Measurements from ENCODE around the gene ADAMTS2.

The ADAMTS2 gene

GRCh38 chr5:179134511-179134910 lies 210.8 kb downstream of the ADAMTS2 start:
- DNase-seq (no peak), ATAC-seq (ENCODE audit: insufficient read depth, low read depth) (no peak)
- no peaks in the 10 kb centered on the region for H3K27me3 ChIP-seq (ENCODE audit: insufficient read depth, low read length, poor library complexity)
- H4K20me1 ChIP-seq (ENCODE audit: insufficient read depth, low read length): no peaks in the 10 kb centered on the region
- H3K4me1 ChIP-seq (ENCODE audit: insufficient read depth, low read length): no peaks in the 10 kb centered on the region
- no peaks in the 10 kb centered on the region for H3K9me3 ChIP-seq (ENCODE audit: insufficient read depth, low read length, severe bottlenecking)
- H3K4me2 ChIP-seq (ENCODE audit: insufficient read depth, low read length): no peak overlapping the region
- no peak overlapping the region for H2AFZ ChIP-seq (ENCODE audit: low read depth, low read length)
- H3K4me3 ChIP-seq (ENCODE audit: low read depth in 1 of 2, low read length in 2 of 2): no peak overlapping the region
- TF ChIP-seq CTCF (IDR thresholded peaks at IDR 0.05; ENCODE audit: borderline replicate concordance, extremely low read depth, low read length, poor library complexity, severe bottlenecking): no peak
- TF ChIP-seq EZH2 (IDR thresholded peaks at IDR 0.05; ENCODE audit: borderline replicate concordance, low read depth, low read length, severe bottlenecking): no peak
- no peaks in the 10 kb centered on the region for H3K79me2 ChIP-seq (ENCODE audit: insufficient read depth, low read length)
- H3K9ac ChIP-seq (ENCODE audit: low read depth, low read length): no peak overlapping the region
- H3K27ac ChIP-seq (ENCODE audit: low read length): no peak overlapping the region
- H3K36me3 ChIP-seq (ENCODE audit: insufficient read depth, low read length): no peaks in the 10 kb centered on the region

- H3K4me1 ChIP-seq (ENCODE audit: insufficient read depth, low read length): no peaks in the 10 kb centered on the region
- no peaks in the 10 kb centered on the region for H3K9me3 ChIP-seq (ENCODE audit: insufficient read depth, low read length, severe bottlenecking)
- no peak overlapping the region for H3K27ac ChIP-seq (ENCODE audit: low read length)
- ATAC-seq (ENCODE audit: insufficient read depth, low read depth) (no peak), DNase-seq (no peak)
- H3K36me3 ChIP-seq (ENCODE audit: insufficient read depth, low read length): no peaks in the 10 kb centered on the region
- H3K4me2 ChIP-seq (ENCODE audit: insufficient read depth, low read length): no peak overlapping the region
- no peaks in the 10 kb centered on the region for H4K20me1 ChIP-seq (ENCODE audit: insufficient read depth, low read length)
- no peaks in the 10 kb centered on the region for H3K79me2 ChIP-seq (ENCODE audit: insufficient read depth, low read length)
- H3K27me3 ChIP-seq (ENCODE audit: insufficient read depth, low read length, poor library complexity): no peaks in the 10 kb centered on the region
- H3K9ac ChIP-seq (ENCODE audit: low read depth, low read length): no peak overlapping the region
- H2AFZ ChIP-seq (ENCODE audit: low read depth, low read length): no peak overlapping the region
- TF ChIP-seq CTCF (IDR thresholded peaks at IDR 0.05; ENCODE audit: borderline replicate concordance, extremely low read depth, low read length, poor library complexity, severe bottlenecking): peak; percentile 21
- no peak for TF ChIP-seq EZH2 (IDR thresholded peaks at IDR 0.05; ENCODE audit: borderline replicate concordance, low read depth, low read length, severe bottlenecking)
- no peak overlapping the region for H3K4me3 ChIP-seq (ENCODE audit: low read depth in 1 of 2, low read length in 2 of 2)
Observed at GRCh38 chr5:179132586-179133355, 212.5 kb downstream of the ADAMTS2 start.

GRCh38 chr5:179131886-179132585 lies 213.2 kb downstream of the ADAMTS2 start:
- Histone ChIP-seq H2AFZ (ENCODE audit: low read depth, low read length) (no peak overlapping the region), H3K4me3 (ENCODE audit: low read depth in 1 of 2, low read length in 2 of 2) (no peak overlapping the region), H3K79me2 (ENCODE audit: insufficient read depth, low read length) (no peaks in the 10 kb centered on the region), H3K9ac (ENCODE audit: low read depth, low read length) (no peak overlapping the region), H3K27ac (ENCODE audit: low read length) (no peak overlapping the region), H3K27me3 (ENCODE audit: insufficient read depth, low read length, poor library complexity) (no peaks in the 10 kb centered on the region), H3K4me2 (ENCODE audit: insufficient read depth, low read length) (no peak overlapping the region), H4K20me1 (ENCODE audit: insufficient read depth, low read length) (no peaks in the 10 kb centered on the region), H3K36me3 (ENCODE audit: insufficient read depth, low read length) (no peaks in the 10 kb centered on the region), H3K9me3 (ENCODE audit: insufficient read depth, low read length, severe bottlenecking) (no peaks in the 10 kb centered on the region), H3K4me1 (ENCODE audit: insufficient read depth, low read length) (no peaks in the 10 kb centered on the region)
- ATAC-seq (ENCODE audit: insufficient read depth, low read depth): no peak
- TF ChIP-seq CTCF (IDR thresholded peaks at IDR 0.05; ENCODE audit: borderline replicate concordance, extremely low read depth, low read length, poor library complexity, severe bottlenecking): no peak
- TF ChIP-seq EZH2 (IDR thresholded peaks at IDR 0.05; ENCODE audit: borderline replicate concordance, low read depth, low read length, severe bottlenecking): no peak
- no peak for DNase-seq

Measured in DND-41 (cell line).